Liver (tissue), 9 donors: ENCODE measurements around the gene LRRC46. TPM values are rescaled to one million over a fixed set of nuclear protein-coding genes. Genes with fewer than 3 reads are reported as not detected.

Experiments
- DNase-seq: peaks from one replicate; pipeline ENCODE4 v3.0.0-alpha.2; 2017; ENCODE audit warnings: low spot score
- H3K27ac ChIP-seq, 2 donors: one replicate each; pipeline ENCODE4 v1.7.0; 2013; ENCODE audit warnings: inconsistent platforms in 2 of 2, low read length in 2 of 2, control low read depth in 1 of 2, low read depth in 1 of 2, mild to moderate bottlenecking in 1 of 2
- H3K27me3 ChIP-seq, 4 donors: one replicate each; pipeline versions ENCODE4 v1.6.1 to v1.7.0; 2013; ENCODE audit warnings: low read length in 3 of 4, inconsistent platforms in 1 of 4, mild to moderate bottlenecking in 1 of 4, moderate library complexity in 1 of 4; ENCODE audit not compliant: control insufficient read depth in 4 of 4, insufficient read depth in 4 of 4
- H3K36me3 ChIP-seq, 4 donors: one replicate each; pipeline versions ENCODE4 v1.6.1 to v1.7.0; 2013; ENCODE audit warnings: low read length in 3 of 4, mild to moderate bottlenecking in 3 of 4, low read depth in 1 of 4, moderate library complexity in 1 of 4; ENCODE audit not compliant: control insufficient read depth in 4 of 4, insufficient read depth in 3 of 4
- H3K4me1 ChIP-seq, 4 donors: one replicate each; pipeline versions ENCODE4 v1.6.1 to v1.7.0; 2013; ENCODE audit warnings: low read length in 3 of 4, mild to moderate bottlenecking in 3 of 4, moderate library complexity in 1 of 4; ENCODE audit not compliant: control insufficient read depth in 4 of 4, insufficient read depth in 4 of 4
- H3K4me3 ChIP-seq, 3 donors: one replicate each; pipeline versions ENCODE4 v1.6.1 to v1.7.0; 2013; ENCODE audit warnings: low read length in 3 of 3, control low read depth in 1 of 3, low read depth in 1 of 3, mild to moderate bottlenecking in 1 of 3
- H3K9ac ChIP-seq, 2 donors: one replicate each; pipeline ENCODE4 v1.7.0; 2013; ENCODE audit warnings: low read length in 2 of 2, mild to moderate bottlenecking in 2 of 2, moderate library complexity in 2 of 2, control low read depth in 1 of 2, low read depth in 1 of 2
- H3K9me3 ChIP-seq, 4 donors: one replicate each; pipeline versions ENCODE4 v1.6.1 to v1.7.0; 2013; ENCODE audit warnings: low read length in 3 of 4; ENCODE audit not compliant: control insufficient read depth in 4 of 4
- ATF3 ChIP-seq: IDR thresholded peaks from 2 replicates; pipeline ENCODE4 v1.6.1; 2016; ENCODE audit warnings: antibody characterized with exemption
- CTCF ChIP-seq: fragments of 150-350 bp; IDR thresholded peaks from 2 replicates; pipeline ENCODE4 v1.5.1; 2017; ENCODE audit warnings: improper control_type of control experiment, low read depth, low read length; ENCODE audit not compliant: missing input control
- FOXA1 ChIP-seq: IDR thresholded peaks from 2 replicates; pipeline ENCODE4 v1.6.1; 2016; ENCODE audit warnings: antibody characterized with exemption
- FOXA2 ChIP-seq: IDR thresholded peaks from 2 replicates; pipeline ENCODE4 v1.6.1; 2016; ENCODE audit warnings: antibody characterized with exemption
- GABPA ChIP-seq, 2 donors: IDR thresholded peaks in 1 of 2; conservative IDR thresholded peaks in 1 of 2; 2 replicates each; pipeline ENCODE4 v1.6.1; 2016; ENCODE audit warnings: antibody characterized with exemption in 2 of 2, mild to moderate bottlenecking in 1 of 2, moderate library complexity in 1 of 2
- HNF4A ChIP-seq, 2 donors: conservative IDR thresholded peaks; 2 replicates each; pipeline ENCODE4 v1.6.1; 2016; ENCODE audit warnings: antibody characterized with exemption in 2 of 2, mild to moderate bottlenecking in 2 of 2
- HNF4G ChIP-seq: IDR thresholded peaks from 2 replicates; pipeline ENCODE4 v1.6.1; 2016; ENCODE audit warnings: antibody characterized with exemption
- JUND ChIP-seq, 2 donors: IDR thresholded peaks; 2 replicates each; pipeline ENCODE4 v1.6.1; 2016; ENCODE audit warnings: antibody characterized with exemption in 2 of 2
- MAX ChIP-seq: IDR thresholded peaks from 2 replicates; pipeline ENCODE4 v1.6.1; 2016; ENCODE audit warnings: antibody characterized with exemption
- NR2F2 ChIP-seq: IDR thresholded peaks from 2 replicates; pipeline ENCODE4 v1.6.1; 2016; ENCODE audit warnings: antibody characterized with exemption
- RAD21 ChIP-seq, 2 donors: IDR thresholded peaks; 2 replicates each; pipeline ENCODE4 v1.6.1; 2016; ENCODE audit warnings: antibody characterized with exemption in 2 of 2, mild to moderate bottlenecking in 2 of 2
- REST ChIP-seq: IDR thresholded peaks from 2 replicates; pipeline ENCODE4 v1.6.1; 2016; ENCODE audit warnings: antibody characterized with exemption, mild to moderate bottlenecking
- RXRA ChIP-seq, 2 donors: IDR thresholded peaks; 2 replicates each; pipeline ENCODE4 v1.6.1; 2017 to 2018; ENCODE audit warnings: antibody characterized with exemption in 2 of 2, mild to moderate bottlenecking in 1 of 2
- SP1 ChIP-seq: IDR thresholded peaks from 2 replicates; pipeline ENCODE4 v1.6.1; 2018; ENCODE audit warnings: antibody characterized with exemption, mild to moderate bottlenecking
- YY1 ChIP-seq: IDR thresholded peaks from 2 replicates; pipeline ENCODE4 v1.6.1; 2016; ENCODE audit warnings: antibody characterized with exemption, mild to moderate bottlenecking
- ZBTB33 ChIP-seq: IDR thresholded peaks from 2 replicates; pipeline ENCODE4 v1.6.1; 2016; ENCODE audit warnings: antibody characterized with exemption
- WGBS: extraction: QIAGEN DNeasy Blood & Tissue Kit; methylation state at CpG from one replicate; pipeline ENCODE4 v1.1.7; 2013; 5-methylcytosine and 5-hydroxymethylcytosine counted together
- polyA plus RNA-seq, 2 donors: library from polyadenylated mRNA; stranded (reverse) in 1 of 2; unstranded in 1 of 2; fragments of 200-250 nt in 1 of 2; fragments of >200 nt in 1 of 2; fragmentation: Nextera tagmentation in 1 of 2; extraction: Ambion mirVana in 1 of 2; gene quantifications; one replicate each; pipeline versions ENCODE4 v1.2.1 to v1.2.3, GENCODE V29; 2013 to 2015
- total RNA-seq, 2 donors: library from RNA; depleted of rRNA; stranded (reverse); fragments of >200 nt; gene quantifications; one replicate each; pipeline ENCODE4 v1.2.3, GENCODE V29; 2014
- donor health status: healthy.
- donor health status: healthy.
- donor health status: healthy.
- donor health status: healthy.
- donor health status: healthy.

The LRRC46 gene
- total and polyA plus RNA-seq, 4 donors, result under 0.01 to 0.43 (median 0.32) TPM

GRCh38 chr17:47882247-47882646 is 50.8 kb downstream of the LRRC46 start:
- H3K9ac ChIP-seq, result no peak overlapping the region
- H3K4me1 ChIP-seq, result no peaks in the 10 kb centered on the region
- H3K9me3 ChIP-seq, result no peaks in the 10 kb centered on the region
- TF ChIP-seq ZBTB33 (no peak), SP1 (no peak), JUND (IDR thresholded peaks at IDR 0.05) (no peak), GABPA (IDR thresholded peaks at IDR 0.05 in 1 of 2, conservative IDR thresholded peaks at IDR 0.05 in 1 of 2) (no peak), HNF4A (conservative IDR thresholded peaks at IDR 0.05) (no peak), CTCF (no peak), RXRA (IDR thresholded peaks at IDR 0.05) (no peak), NR2F2 (no peak), RAD21 (IDR thresholded peaks at IDR 0.05) (no peak), MAX (no peak), FOXA1 (no peak), REST (no peak), YY1 (no peak), FOXA2 (no peak)
- H3K27me3 ChIP-seq, result no peaks in the 10 kb centered on the region
- DNase-seq, result no peak
- H3K36me3 ChIP-seq, result no peaks in the 10 kb centered on the region
- no peak overlapping the region for H3K27ac ChIP-seq
- WGBS, result 54% methylated on average over 7 of the region's 7 CpGs
- no peak overlapping the region for H3K4me3 ChIP-seq

- no peaks in the 10 kb centered on the region for H3K27me3 ChIP-seq
- DNase-seq, result no peak
- H3K27ac ChIP-seq, result no peak overlapping the region
- no peaks in the 10 kb centered on the region for H3K36me3 ChIP-seq
- WGBS, result 88% methylated on average over 9 of the region's 9 CpGs
- H3K9me3 ChIP-seq, result no peaks in the 10 kb centered on the region
- H3K4me1 ChIP-seq, result no peaks in the 10 kb centered on the region
- H3K4me3 ChIP-seq, result no peak overlapping the region
- no peak overlapping the region for H3K9ac ChIP-seq
- TF ChIP-seq GABPA (IDR thresholded peaks at IDR 0.05 in 1 of 2, conservative IDR thresholded peaks at IDR 0.05 in 1 of 2) (no peak), NR2F2 (no peak), YY1 (no peak), ATF3 (no peak), ZBTB33 (no peak), SP1 (no peak), RAD21 (IDR thresholded peaks at IDR 0.05) (no peak), MAX (no peak), JUND (IDR thresholded peaks at IDR 0.05) (no peak), REST (no peak), HNF4G (no peak)
Observed at GRCh38 chr17:47882695-47883588, 51.5 kb downstream of the LRRC46 start.
